HFF-Myc (cell line): Measurements from ENCODE around the gene FAM53B.
A peak's percentile ranks its signal among the peaks of the same experiment; 100 is the strongest.

ENCODE experiments used
- DNase-seq: peaks from one replicate; pipeline ENCODE4 v3.0.0-alpha.2; 2011; ENCODE audit warnings: low read depth; ENCODE audit errors: extremely low read depth
- H3K4me3 ChIP-seq: replicated peaks from 2 replicates; pipeline ENCODE4 v1.5.1; 2011; ENCODE audit warnings: low read depth, mild to moderate bottlenecking, control low read depth, low read length
- TF ChIP-seq, protein P1 (sequence below): IDR thresholded peaks from 2 replicates; pipeline ENCODE4 v1.5.1; 2012; ENCODE audit warnings: mild to moderate bottlenecking, low read depth, low read length, control low read depth; ENCODE audit errors: missing control alignments

Gene FAM53B

DNA sequence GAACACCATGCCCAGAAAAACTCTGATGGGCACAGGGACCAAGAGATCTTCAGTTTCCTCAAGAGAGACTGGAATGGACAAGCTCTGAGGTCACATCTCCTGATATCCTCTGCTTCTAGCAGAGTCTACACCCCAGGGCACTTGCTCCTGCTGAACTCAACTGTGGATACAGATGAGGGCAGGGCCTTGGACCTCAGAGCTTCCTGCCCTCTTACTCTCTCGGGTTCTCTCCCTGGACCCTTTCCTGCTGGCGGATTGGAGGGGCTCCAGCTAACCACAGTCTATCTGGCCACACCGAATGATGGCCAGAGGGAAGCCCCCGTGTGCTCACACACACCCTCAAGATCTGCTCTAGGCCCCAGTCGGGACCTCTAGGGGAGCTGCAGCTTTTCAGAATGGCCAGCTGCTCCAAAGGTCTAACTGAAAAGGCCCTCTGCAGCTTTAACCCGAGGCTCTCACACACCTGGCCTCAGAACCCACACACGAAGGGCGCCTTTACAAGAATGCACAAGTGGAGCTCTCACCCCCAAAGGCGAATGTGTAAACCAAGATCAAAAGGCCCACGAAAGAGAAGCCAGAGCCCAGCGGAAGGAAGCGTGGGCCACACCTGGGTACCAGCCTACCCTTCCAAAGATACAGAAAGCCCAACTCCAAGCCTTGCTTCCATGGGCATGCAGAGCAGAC is 65.5 kb downstream of the FAM53B start:
- no peak overlapping the region for H3K4me3 ChIP-seq
- TF ChIP-seq, protein P1, sequence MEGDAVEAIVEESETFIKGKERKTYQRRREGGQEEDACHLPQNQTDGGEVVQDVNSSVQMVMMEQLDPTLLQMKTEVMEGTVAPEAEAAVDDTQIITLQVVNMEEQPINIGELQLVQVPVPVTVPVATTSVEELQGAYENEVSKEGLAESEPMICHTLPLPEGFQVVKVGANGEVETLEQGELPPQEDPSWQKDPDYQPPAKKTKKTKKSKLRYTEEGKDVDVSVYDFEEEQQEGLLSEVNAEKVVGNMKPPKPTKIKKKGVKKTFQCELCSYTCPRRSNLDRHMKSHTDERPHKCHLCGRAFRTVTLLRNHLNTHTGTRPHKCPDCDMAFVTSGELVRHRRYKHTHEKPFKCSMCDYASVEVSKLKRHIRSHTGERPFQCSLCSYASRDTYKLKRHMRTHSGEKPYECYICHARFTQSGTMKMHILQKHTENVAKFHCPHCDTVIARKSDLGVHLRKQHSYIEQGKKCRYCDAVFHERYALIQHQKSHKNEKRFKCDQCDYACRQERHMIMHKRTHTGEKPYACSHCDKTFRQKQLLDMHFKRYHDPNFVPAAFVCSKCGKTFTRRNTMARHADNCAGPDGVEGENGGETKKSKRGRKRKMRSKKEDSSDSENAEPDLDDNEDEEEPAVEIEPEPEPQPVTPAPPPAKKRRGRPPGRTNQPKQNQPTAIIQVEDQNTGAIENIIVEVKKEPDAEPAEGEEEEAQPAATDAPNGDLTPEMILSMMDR: no peak
- no peak for DNase-seq

DNA sequence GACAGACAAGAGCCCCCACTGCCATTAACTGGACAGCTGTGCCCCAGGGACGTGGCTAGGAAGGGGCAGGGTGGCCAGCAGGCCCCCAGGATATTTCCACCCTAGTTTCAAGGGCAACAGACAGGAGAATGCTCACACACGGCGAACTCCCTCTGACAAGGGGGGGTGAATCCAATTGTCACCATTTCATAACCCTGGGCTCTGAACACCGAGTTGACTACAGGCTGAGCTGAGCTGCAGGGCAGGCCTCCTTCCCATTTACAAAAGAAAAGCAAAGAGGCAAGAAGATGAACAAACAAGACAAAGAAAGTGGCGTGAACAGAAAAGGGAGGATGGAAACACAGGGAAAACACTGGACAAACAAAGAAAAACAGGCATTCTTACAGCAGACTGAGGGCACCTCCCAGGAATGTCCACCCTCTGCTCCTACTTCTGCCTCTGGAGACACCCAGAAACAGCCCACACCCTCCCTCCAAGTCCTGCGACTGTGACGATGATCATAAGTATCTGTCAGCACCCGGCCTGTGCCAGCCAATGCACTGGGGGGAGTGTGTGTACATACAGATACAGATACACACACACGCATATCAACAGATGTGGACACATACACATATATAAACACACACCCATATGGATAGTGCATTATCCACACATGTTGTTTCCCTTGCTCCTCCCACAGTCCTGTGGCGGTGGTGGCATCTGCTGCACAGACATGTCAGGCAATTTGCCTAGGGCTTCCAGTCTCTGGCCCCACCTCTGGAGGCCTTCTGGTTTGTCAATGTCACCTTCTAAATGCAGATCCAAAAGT is 66.2 kb downstream of the FAM53B start:
- no peak overlapping the region for H3K4me3 ChIP-seq
- DNase-seq: peak; percentile 63
- TF ChIP-seq, protein P1: no peak

DNA sequence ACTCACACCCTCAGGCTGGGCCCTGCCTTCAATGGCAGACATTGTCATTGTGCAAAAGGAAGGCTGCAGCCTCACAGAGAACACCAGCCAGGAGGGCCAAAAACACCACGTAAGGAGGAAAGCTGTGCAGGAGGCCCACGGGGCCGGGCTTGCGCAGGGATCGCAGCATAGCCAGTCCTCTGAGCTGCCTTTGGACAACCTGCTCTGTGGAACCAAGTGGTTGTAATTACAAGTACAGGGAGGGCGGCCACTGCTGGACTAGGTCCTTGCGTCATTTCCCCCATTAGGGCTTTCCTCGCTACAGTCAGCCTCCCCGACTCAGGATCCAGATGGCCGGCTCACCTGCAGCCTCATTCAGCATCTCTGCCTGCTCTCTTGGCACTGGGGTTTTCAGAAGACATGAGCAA is 66.9 kb downstream of the FAM53B start:
- H3K4me3 ChIP-seq: no peak overlapping the region
- DNase-seq: no peak
- TF ChIP-seq, protein P1: no peak

DNA sequence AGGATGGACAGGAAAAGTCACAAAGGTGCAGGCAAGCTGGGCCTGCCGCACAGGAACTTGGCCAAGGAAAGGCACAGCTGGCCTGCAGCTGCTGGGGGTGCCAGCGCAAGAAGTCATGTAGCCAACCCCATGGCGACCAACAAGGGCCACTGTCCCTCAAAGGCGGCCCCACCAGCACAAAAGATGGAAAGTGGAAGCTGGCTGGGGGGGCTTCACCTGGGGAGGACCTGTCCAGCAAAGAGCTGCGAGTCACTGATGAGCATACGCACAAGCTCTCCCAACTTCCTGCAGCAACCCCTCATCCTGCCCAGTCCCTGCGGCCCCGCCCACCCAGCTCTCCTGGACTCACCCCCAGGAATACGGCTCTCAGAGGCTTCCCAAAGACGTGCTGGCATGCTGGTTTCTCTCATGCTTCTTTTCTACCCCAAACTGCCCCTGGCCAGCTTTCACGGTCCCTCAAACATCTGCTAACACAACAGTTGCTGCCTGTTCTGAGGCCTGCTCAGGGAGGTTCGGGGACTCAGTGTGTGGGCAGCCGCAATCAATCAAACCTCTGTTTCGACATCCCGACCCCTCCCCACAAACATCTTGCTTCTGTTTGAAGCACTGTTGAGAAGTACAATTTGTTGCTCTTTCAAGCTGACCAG is 67.6 kb downstream of the FAM53B start:
- no peak for DNase-seq
- H3K4me3 ChIP-seq: no peak overlapping the region
- TF ChIP-seq, protein P1: no peak

DNA sequence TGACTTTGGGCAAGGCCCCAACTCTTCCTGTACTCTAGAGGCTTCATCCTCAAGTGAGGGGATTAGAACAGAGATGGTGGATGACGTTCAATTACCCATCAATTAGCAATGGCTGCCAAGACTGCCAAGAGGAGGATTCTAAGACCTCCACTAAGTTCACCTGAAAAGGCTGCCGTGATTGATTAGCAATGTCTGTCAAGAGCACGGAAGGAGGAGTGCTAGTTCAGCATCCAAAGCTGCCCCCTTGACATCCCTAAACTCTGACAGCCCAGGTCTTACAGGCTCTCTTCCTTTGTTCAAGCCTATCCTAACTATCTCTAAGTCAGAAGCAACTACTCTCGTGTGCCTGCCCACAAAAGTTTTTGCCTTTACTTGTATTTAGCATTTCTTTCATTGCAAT is 68.4 kb downstream of the FAM53B start:
- no peak overlapping the region for H3K4me3 ChIP-seq
- TF ChIP-seq, protein P1: no peak
- no peak for DNase-seq

DNA sequence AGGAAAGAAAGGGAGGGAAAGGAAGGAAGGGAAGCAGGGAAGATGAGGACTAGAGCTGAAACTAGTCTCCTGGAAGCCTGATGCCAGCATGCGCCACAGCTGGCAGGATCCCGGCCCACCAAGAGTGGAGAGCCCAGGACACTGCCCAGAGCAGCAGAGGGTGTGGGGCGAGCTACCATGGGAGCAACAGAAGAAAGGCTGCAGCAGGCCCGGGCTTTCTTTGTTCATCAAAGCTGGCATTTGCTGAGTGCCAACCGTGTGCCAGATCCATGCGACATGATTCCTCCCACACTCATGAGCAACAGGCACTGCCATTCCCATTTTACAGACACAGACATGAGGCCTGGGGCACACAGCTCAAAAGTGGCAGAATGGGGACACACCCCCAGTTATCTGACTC is 68.9 kb downstream of the FAM53B start:
- DNase-seq: no peak
- TF ChIP-seq, protein P1: no peak
- H3K4me3 ChIP-seq: no peak overlapping the region
